ENCODE data around the gene TLCD3A. TPM values are rescaled to one million over a fixed set of nuclear protein-coding genes. Genes with fewer than 3 reads are reported as not detected.

The TLCD3A gene
- total and polyA plus RNA-seq, 9 of the 15 experiments (the other 6 are each of a cell fraction or from before 2014, with no cell fraction given): 1.3 to 13.5 (median 7.3) TPM

- TF ChIP-seq STAT5B (CRISPR knock-in tag; IDR thresholded peaks at IDR 0.05): no peak
- no peak for TF ChIP-seq GTF3C2 (IDR thresholded peaks at IDR 0.05; ENCODE audit: borderline replicate concordance, extremely low read depth, insufficient read length)
- TF ChIP-seq TBP (optimal IDR thresholded peaks at IDR 0.05; ENCODE audit: low read depth, low read length): peak; percentile 67
- no peak for TF ChIP-seq CBX3 (IDR thresholded peaks at IDR 0.05; ENCODE audit: borderline replicate concordance in 1 of 2, low read length in 2 of 2)
- TF ChIP-seq SIX5 (IDR thresholded peaks at IDR 0.05; ENCODE audit: borderline replicate concordance in 1 of 2, insufficient read depth in 1 of 2, low read depth in 1 of 2, low read length in 2 of 2): peak; percentile 23 to 40; a peak in 2 of 4 replicates
- TF ChIP-seq HSF4 (CRISPR knock-in tag; IDR thresholded peaks at IDR 0.05; ENCODE audit: borderline replicate concordance): no peak
- TF ChIP-seq JUND (IDR thresholded peaks at IDR 0.05; ENCODE audit: borderline replicate concordance, low read depth, low read length): peak; percentile 60; the same call in 1 of the 2 replicates
- no peak for TF ChIP-seq JUND (tag; IDR thresholded peaks at IDR 0.05; ENCODE audit: borderline replicate concordance, low read depth, low read length)
- TF ChIP-seq MTA3 (IDR thresholded peaks at IDR 0.05; ENCODE audit: borderline replicate concordance): peak; percentile 63; the same call in 1 of the 2 replicates
- peak; percentile 35; the same call in 1 of the 2 replicates for TF ChIP-seq LCOR (CRISPR knock-in tag; IDR thresholded peaks at IDR 0.05)
- TF ChIP-seq ATF3 (IDR thresholded peaks at IDR 0.05): peak; percentile 83
- TF ChIP-seq ATF3 (CRISPR knock-in tag; conservative IDR thresholded peaks at IDR 0.05): no peak
- no peak for TF ChIP-seq ATF4 (CRISPR knock-in tag; IDR thresholded peaks at IDR 0.05)
- peak; percentile 61; the same call in 1 of the 2 replicates for TF ChIP-seq MBD2 (IDR thresholded peaks at IDR 0.05; ENCODE audit: borderline replicate concordance, low read depth)
- TF ChIP-seq ZNF655 (CRISPR knock-in tag; IDR thresholded peaks at IDR 0.05): no peak
- TF ChIP-seq XRCC4 (IDR thresholded peaks at IDR 0.05; ENCODE audit: extremely low read depth, insufficient read depth, insufficient read length): no peak
- peak; percentile 87 for TF ChIP-seq SAP30 (IDR thresholded peaks at IDR 0.05; ENCODE audit: borderline replicate concordance, insufficient read depth, low read depth, low read length, poor library complexity, severe bottlenecking)
Measured at GRCh38 chr17:781805-782731, 49.7 kb downstream of the TLCD3A start, which contains the start of the genes GLOD4 and MRM3 (continued).

Measured in K562 (cell line).